Activated CD4-positive, alpha-beta T cell treated with anti-CD3 and anti-CD28 coated beads for 24 hours (primary cell): ENCODE results near the gene SPANXN3.
"Not testable (repeated sequence)": the region's sequence is repeated elsewhere in the genome, so short reads cannot be mapped to it uniquely, and the experiment has no call there.

Experiments
- DNase-seq, 2 donors: peaks; one replicate each; pipeline ENCODE4 v3.0.0-alpha.2; 2020; ENCODE audit warnings: low read depth in 2 of 2

SPANXN3 gene, protein sequence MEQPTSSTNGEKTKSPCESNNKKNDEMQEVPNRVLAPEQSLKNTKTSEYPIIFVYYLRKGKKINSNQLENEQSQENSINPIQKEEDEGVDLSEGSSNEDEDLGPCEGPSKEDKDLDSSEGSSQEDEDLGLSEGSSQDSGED

GRCh38 chrX:143517375-143517774 is at the start of gene SPANXN3:
Gene SPANXN3 (minus strand): TSS chrX:143517475. CDS start chrX:143517391, 84 bp downstream.
- not testable (repeated sequence) for DNase-seq

- DNase-seq: no peak
Observed at GRCh38 chrX:143536176-143536575, 18.9 kb upstream of the SPANXN3 start.

GRCh38 chrX:143502196-143502595 is 15.1 kb downstream of the SPANXN3 start:
- not testable (repeated sequence) for DNase-seq

GRCh38 chrX:143500751-143501150 is 16.5 kb downstream of the SPANXN3 start:
- no peak for DNase-seq

DNA sequence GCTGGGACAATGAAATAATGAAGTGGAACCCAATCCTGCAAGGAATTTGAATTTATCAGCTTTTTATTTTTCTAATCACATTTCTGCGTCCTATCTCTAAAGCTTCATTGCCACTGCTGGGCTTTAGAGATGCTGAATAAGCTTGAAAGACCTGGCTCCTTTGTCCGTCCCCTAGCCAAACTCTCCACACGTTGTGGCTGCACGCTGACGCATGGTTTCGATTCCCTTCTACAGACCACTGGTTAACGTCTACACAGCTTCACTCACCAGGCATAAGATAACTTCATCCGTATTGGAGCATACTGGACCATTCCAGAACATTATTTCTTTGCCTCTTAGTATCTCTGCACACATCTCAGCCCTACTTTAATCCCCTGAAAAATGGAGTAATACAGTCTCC is 31.2 kb downstream of the SPANXN3 start:
- no peak for DNase-seq

DNA sequence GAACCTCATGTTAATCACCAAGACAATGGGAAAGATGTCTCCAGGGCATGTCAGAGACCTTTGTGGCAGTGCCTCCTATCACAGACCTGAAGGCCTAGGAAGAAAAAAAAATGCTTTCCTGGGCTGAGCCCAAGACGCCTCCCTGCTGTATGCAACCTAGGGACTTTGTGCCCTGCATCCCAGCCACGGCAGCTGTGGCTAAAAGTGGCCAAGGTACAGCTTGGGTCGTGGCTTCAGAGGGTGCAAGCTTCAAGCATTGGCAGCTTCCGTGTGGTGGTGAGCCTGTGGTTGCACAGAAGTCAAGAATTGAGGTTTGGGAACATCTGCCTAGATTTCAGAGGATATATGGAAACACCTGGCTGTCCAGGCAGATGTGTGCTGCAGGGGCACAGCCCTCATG is 40.5 kb downstream of the SPANXN3 start:
- DNase-seq: no peak

GRCh38 chrX:143472347-143472938 is 44.8 kb downstream of the SPANXN3 start:
- DNase-seq: no peak

DNA sequence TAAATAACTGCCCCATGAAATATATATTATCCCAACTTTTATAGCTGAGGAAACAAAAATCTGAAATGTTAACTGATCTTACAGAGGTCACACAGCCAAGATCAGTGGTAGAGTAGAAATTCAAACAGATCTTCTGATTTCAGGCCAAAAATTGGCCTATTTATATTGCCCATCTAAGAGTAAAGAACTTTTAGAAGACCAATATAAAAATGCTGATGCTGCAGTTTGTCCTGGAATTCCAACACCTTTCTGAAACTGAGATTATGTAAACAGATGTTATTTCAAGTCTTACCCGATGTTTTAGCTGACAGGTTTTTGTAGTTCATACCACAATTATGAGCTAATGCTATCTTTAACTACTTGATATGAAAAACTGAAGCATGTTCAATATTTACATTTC is 51.1 kb downstream of the SPANXN3 start:
- DNase-seq: no peak

- DNase-seq: no peak
Observed at GRCh38 chrX:143462696-143463095, 54.6 kb downstream of the SPANXN3 start.

- no peak for DNase-seq
Observed at GRCh38 chrX:143461606-143462005, 55.7 kb downstream of the SPANXN3 start.
